HEK293T (cell line): ENCODE data around the gene PRKCE.

Source experiments
- ARNT ChIP-seq: fragments of 450-650 bp; IDR thresholded peaks from 2 replicates; pipeline ENCODE4 v1.6.1; 2017; ENCODE audit warnings: mild to moderate bottlenecking
- BHLHE40 ChIP-seq: fragments of 450-650 bp; IDR thresholded peaks from 2 replicates; pipeline ENCODE4 v1.6.1; 2016; ENCODE audit warnings: mild to moderate bottlenecking, moderate library complexity, borderline replicate concordance
- CTBP1 ChIP-seq: fragments of 450-650 bp; IDR thresholded peaks from 2 replicates; pipeline ENCODE4 v1.6.1; 2016; ENCODE audit warnings: borderline replicate concordance
- ELF4 ChIP-seq: fragments of 450-650 bp; IDR thresholded peaks from 2 replicates; pipeline ENCODE4 v1.6.1; 2017; ENCODE audit warnings: antibody characterized with exemption
- FOXK2 ChIP-seq: fragments of 450-650 bp; IDR thresholded peaks from 2 replicates; pipeline ENCODE4 v1.6.1; 2016; ENCODE audit warnings: mild to moderate bottlenecking
- FOXM1 ChIP-seq: fragments of 450-650 bp; IDR thresholded peaks from 2 replicates; pipeline ENCODE4 v1.6.1; 2017; ENCODE audit warnings: mild to moderate bottlenecking, borderline replicate concordance
- HDGF ChIP-seq: fragments of 450-650 bp; IDR thresholded peaks from 2 replicates; pipeline ENCODE4 v1.6.1; 2017; ENCODE audit warnings: antibody characterized with exemption, borderline replicate concordance
- LEF1 ChIP-seq: fragments of 450-650 bp; IDR thresholded peaks from 2 replicates; pipeline ENCODE4 v1.6.1; 2017; ENCODE audit warnings: mild to moderate bottlenecking, borderline replicate concordance
- NFRKB ChIP-seq: fragments of 450-650 bp; IDR thresholded peaks from 2 replicates; pipeline ENCODE4 v1.6.1; 2016; ENCODE audit warnings: mild to moderate bottlenecking, moderate library complexity
- SP1 ChIP-seq: fragments of 450-650 bp; IDR thresholded peaks from 2 replicates; pipeline ENCODE4 v1.6.1; 2017
- SUZ12 ChIP-seq: fragments of 450-650 bp; IDR thresholded peaks from 2 replicates; pipeline ENCODE4 v1.6.1; 2016; ENCODE audit warnings: mild to moderate bottlenecking
- ZNF384 ChIP-seq: fragments of 450-650 bp; IDR thresholded peaks from 2 replicates; pipeline ENCODE4 v1.6.1; 2016
- TF ChIP-seq, protein P1 (sequence below): fragments of 450-650 bp; IDR thresholded peaks from 2 replicates; pipeline ENCODE4 v1.6.1; 2016

DNA sequence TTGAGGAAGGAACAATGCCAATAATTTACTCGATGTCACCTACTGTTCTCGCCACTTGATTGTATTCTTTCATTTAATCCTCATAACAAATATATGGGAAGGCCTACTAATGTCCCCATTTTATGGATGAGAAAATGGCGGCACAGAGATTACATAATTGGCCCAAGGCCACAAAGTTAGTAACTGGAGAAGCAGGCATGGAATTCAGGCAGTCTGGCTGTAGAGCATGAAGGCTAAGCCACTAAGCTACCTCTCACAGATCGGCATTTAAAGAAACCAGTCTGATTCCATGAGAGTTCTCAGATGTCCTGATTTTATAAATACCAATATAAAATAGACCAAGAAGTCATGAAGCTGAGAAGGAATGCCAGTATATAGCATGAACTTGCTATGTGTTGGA, 523.9 kb downstream of the PRKCE start:
- TF ChIP-seq FOXM1 (no peak), CTBP1 (no peak), ZNF384 (no peak), FOXK2 (no peak), NFRKB (no peak), ELF4 (no peak), HDGF (no peak), BHLHE40 (no peak), SP1 (no peak), SUZ12 (no peak), ARNT (no peak), LEF1 (no peak)
- TF ChIP-seq, protein P1, sequence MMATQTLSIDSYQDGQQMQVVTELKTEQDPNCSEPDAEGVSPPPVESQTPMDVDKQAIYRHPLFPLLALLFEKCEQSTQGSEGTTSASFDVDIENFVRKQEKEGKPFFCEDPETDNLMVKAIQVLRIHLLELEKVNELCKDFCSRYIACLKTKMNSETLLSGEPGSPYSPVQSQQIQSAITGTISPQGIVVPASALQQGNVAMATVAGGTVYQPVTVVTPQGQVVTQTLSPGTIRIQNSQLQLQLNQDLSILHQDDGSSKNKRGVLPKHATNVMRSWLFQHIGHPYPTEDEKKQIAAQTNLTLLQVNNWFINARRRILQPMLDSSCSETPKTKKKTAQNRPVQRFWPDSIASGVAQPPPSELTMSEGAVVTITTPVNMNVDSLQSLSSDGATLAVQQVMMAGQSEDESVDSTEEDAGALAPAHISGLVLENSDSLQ = no peak
